ENCODE data around the gene AMOTL1. TPM values are rescaled to one million over a fixed set of nuclear protein-coding genes. Genes with fewer than 3 reads are reported as not detected.
A peak's percentile ranks its signal among the peaks of the same experiment; 100 is the strongest.

Gene AMOTL1
- total RNA-seq, 1 donor from 2014 or later: 22.6 TPM

- H2AFZ ChIP-seq (replicated peaks): no peak overlapping the region
- Mint-ChIP-seq H3K27me3 (ENCODE audit: insufficient read depth, low read depth) (peaks cover 3% of the 10 kb centered on the region), H3K9me3 (peaks cover 26% of the 10 kb centered on the region), H3K27ac (no peak overlapping the region), H3K4me1 (peaks cover 14% of the 10 kb centered on the region), H3K36me3 (peaks cover 82% of the 10 kb centered on the region), H3K4me3 (no peak overlapping the region)
- no peaks in the 10 kb centered on the region for H4K20me1 ChIP-seq (ENCODE audit: low read depth)
- H3K36me3 ChIP-seq: peaks cover 14% of the 10 kb centered on the region
- H3K9me3 ChIP-seq (ENCODE audit: low read depth): peaks cover 17% of the 10 kb centered on the region
- no peak overlapping the region for H3K27ac ChIP-seq
- no peaks in the 10 kb centered on the region for H3F3A ChIP-seq (ENCODE audit: low read depth)
- TF ChIP-seq EZH2 (IDR thresholded peaks at IDR 0.05) (no peak), EZH2phosphoT487 (IDR thresholded peaks at IDR 0.05) (no peak)
- TF ChIP-seq, protein P1, sequence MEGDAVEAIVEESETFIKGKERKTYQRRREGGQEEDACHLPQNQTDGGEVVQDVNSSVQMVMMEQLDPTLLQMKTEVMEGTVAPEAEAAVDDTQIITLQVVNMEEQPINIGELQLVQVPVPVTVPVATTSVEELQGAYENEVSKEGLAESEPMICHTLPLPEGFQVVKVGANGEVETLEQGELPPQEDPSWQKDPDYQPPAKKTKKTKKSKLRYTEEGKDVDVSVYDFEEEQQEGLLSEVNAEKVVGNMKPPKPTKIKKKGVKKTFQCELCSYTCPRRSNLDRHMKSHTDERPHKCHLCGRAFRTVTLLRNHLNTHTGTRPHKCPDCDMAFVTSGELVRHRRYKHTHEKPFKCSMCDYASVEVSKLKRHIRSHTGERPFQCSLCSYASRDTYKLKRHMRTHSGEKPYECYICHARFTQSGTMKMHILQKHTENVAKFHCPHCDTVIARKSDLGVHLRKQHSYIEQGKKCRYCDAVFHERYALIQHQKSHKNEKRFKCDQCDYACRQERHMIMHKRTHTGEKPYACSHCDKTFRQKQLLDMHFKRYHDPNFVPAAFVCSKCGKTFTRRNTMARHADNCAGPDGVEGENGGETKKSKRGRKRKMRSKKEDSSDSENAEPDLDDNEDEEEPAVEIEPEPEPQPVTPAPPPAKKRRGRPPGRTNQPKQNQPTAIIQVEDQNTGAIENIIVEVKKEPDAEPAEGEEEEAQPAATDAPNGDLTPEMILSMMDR (IDR thresholded peaks at IDR 0.05): no peak
- no peak overlapping the region for H3K4me3 ChIP-seq
- no peak overlapping the region for H3K4me2 ChIP-seq
- no peak overlapping the region for H3K9ac ChIP-seq
- no peaks in the 10 kb centered on the region for H3K4me1 ChIP-seq
- no peaks in the 10 kb centered on the region for H3K27me3 ChIP-seq
- H3K79me2 ChIP-seq (ENCODE audit: low read depth): no peaks in the 10 kb centered on the region
- DNase-seq (ENCODE audit: low spot score): no peak
Observed at GRCh38 chr11:94821439-94821838, 53.3 kb downstream of the AMOTL1 start.

DNA sequence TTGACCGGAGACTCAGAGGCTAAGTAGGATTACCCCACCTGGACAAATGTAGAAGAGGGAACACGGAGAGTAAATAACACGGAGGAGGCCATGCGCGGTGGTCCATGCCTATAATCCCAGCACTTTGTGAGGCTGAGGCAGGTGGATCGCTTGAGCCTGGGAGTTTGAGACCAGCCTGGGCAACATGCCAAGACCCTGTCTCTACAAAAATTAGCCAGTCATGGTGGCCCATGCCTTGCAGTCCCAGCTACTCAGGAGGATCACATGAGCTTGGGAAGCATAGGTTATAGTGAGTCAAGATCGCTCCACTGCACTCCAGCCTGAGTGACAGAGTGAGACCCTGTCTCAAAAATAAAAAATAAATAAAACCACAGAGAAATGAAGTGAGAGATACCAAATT, 53.9 kb downstream of the AMOTL1 start:
- H2AFZ ChIP-seq (replicated peaks): no peak overlapping the region
- DNase-seq (ENCODE audit: low spot score): no peak
- H3K9ac ChIP-seq: no peak overlapping the region
- Mint-ChIP-seq H3K27me3 (ENCODE audit: insufficient read depth, low read depth) (peaks cover 3% of the 10 kb centered on the region), H3K4me1 (peaks cover 19% of the 10 kb centered on the region), H3K27ac (peak overlapping the region; percentile 42), H3K9me3 (peaks cover 22% of the 10 kb centered on the region), H3K36me3 (peaks cover 85% of the 10 kb centered on the region), H3K4me3 (no peak overlapping the region)
- no peaks in the 10 kb centered on the region for H3K79me2 ChIP-seq (ENCODE audit: low read depth)
- H3K27me3 ChIP-seq: no peaks in the 10 kb centered on the region
- H3K4me2 ChIP-seq: no peak overlapping the region
- no peak overlapping the region for H3K4me3 ChIP-seq
- H3K27ac ChIP-seq: no peak overlapping the region
- H3K9me3 ChIP-seq (ENCODE audit: low read depth): peaks cover 11% of the 10 kb centered on the region
- H3F3A ChIP-seq (ENCODE audit: low read depth): no peaks in the 10 kb centered on the region
- peaks cover 9% of the 10 kb centered on the region for H3K36me3 ChIP-seq
- H4K20me1 ChIP-seq (ENCODE audit: low read depth): no peaks in the 10 kb centered on the region
- no peaks in the 10 kb centered on the region for H3K4me1 ChIP-seq
- TF ChIP-seq EZH2phosphoT487 (IDR thresholded peaks at IDR 0.05): no peak
- TF ChIP-seq, protein P1 (IDR thresholded peaks at IDR 0.05): no peak
- no peak for TF ChIP-seq EZH2 (IDR thresholded peaks at IDR 0.05)

DNA sequence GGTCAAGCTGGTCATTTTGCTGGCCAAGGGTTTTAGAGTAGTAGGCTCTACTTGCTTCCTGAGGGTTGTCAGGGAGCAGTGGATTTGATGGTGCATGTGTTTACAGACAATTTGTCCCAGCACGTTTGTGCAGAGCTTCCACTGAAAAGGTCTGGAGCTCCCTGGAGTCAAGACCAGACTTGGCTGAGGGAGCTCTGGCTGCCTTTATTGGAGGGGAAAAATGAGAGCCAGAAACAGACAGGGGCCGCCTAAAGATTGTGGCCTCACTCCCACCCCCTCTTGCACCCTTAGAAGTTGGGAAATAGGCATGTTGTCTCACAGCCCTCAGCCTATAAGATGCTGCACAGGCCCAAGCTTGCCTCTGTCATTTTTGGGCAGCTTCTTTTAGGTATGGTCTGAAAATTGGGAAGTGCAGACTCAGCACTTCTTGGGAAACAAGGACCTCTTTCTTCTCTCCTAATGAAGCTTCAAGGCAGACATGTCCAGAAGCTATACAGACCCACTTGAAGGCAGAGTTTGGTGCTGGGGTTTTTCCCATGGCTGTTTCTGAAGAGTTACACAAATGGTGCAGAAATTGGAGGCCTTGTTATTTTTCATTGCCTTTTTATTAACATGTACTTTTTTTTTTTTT, 55.1 kb downstream of the AMOTL1 start:
- Mint-ChIP-seq H3K9me3 (peaks cover 16% of the 10 kb centered on the region), H3K27me3 (ENCODE audit: insufficient read depth, low read depth) (peaks cover 3% of the 10 kb centered on the region), H3K4me3 (no peak overlapping the region), H3K27ac (no peak overlapping the region), H3K4me1 (peaks cover 19% of the 10 kb centered on the region), H3K36me3 (peaks cover 87% of the 10 kb centered on the region)
- no peaks in the 10 kb centered on the region for H3K36me3 ChIP-seq
- H3K9ac ChIP-seq: no peak overlapping the region
- H3K9me3 ChIP-seq (ENCODE audit: low read depth): no peaks in the 10 kb centered on the region
- H3K4me3 ChIP-seq: no peak overlapping the region
- H3K27ac ChIP-seq: no peak overlapping the region
- H2AFZ ChIP-seq (replicated peaks): no peak overlapping the region
- no peak for TF ChIP-seq EZH2 (IDR thresholded peaks at IDR 0.05)
- TF ChIP-seq EZH2phosphoT487 (IDR thresholded peaks at IDR 0.05): no peak
- TF ChIP-seq, protein P1 (IDR thresholded peaks at IDR 0.05): no peak
- H3K4me1 ChIP-seq: no peaks in the 10 kb centered on the region
- no peak for DNase-seq (ENCODE audit: low spot score)
- H3K27me3 ChIP-seq: no peaks in the 10 kb centered on the region
- H3K4me2 ChIP-seq: no peak overlapping the region
- no peaks in the 10 kb centered on the region for H4K20me1 ChIP-seq (ENCODE audit: low read depth)
- no peaks in the 10 kb centered on the region for H3F3A ChIP-seq (ENCODE audit: low read depth)
- H3K79me2 ChIP-seq (ENCODE audit: low read depth): no peaks in the 10 kb centered on the region
